HG03064 (cell line): ENCODE measurements around the gene TRMT1L.
"Not testable (repeated sequence)": the region's sequence is repeated elsewhere in the genome, so short reads cannot be mapped to it uniquely, and the experiment has no call there.

Experiments used
- ATAC-seq: cut with Tn5 transposase; IDR thresholded peaks from one replicate; pipeline ENCODE4 v1.9.1; 2021; ENCODE audit warnings: low read depth; ENCODE audit not compliant: unreplicated experiment

TRMT1L gene, protein sequence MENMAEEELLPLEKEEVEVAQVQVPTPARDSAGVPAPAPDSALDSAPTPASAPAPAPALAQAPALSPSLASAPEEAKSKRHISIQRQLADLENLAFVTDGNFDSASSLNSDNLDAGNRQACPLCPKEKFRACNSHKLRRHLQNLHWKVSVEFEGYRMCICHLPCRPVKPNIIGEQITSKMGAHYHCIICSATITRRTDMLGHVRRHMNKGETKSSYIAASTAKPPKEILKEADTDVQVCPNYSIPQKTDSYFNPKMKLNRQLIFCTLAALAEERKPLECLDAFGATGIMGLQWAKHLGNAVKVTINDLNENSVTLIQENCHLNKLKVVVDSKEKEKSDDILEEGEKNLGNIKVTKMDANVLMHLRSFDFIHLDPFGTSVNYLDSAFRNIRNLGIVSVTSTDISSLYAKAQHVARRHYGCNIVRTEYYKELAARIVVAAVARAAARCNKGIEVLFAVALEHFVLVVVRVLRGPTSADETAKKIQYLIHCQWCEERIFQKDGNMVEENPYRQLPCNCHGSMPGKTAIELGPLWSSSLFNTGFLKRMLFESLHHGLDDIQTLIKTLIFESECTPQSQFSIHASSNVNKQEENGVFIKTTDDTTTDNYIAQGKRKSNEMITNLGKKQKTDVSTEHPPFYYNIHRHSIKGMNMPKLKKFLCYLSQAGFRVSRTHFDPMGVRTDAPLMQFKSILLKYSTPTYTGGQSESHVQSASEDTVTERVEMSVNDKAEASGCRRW

DNA sequence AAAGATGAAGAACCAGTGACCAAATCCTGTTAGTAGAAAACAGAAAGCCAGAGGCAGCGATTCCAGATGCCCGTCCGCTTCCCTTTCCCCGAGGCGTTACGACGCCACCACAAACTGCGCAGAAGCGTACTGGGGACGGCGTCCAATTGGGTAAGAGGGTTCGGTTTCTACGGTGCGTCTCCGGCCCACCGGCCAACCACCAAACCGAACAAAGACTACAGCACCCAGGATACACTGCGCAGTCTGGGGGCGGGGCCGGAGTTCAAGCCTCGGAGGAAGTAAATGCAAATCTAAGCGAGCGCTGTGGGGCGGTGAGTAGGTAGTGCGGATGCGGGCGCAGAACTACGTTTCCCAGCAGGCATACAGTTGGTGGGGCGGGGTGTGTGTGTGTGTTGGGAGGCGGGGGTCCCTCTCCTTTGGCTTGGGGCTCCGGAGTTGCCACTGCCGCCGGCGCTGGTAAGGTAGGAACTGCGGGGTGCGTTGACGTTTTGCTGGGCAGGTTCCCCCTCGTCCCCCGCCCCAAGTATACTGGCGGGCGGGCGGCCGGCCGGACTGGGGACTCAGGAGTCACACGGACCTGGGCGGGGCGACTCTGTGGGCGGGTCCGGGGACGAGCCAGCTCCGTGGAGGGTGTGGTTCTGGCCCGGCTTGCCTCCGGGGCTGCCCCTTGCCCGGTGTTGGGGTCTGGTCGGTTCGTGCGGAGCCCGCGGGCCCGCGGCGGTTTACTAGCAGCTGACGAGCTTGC, at the start of gene TRMT1L, which contains the start of gene SWT1:
TRMT1L (minus strand) TSS at position 100 of the 745 bp plus-strand sequence. CDS start 241 bp downstream, outside the sequence.
SWT1 (plus strand) TSS at position 314 of the 745 bp plus-strand sequence. CDS start 3,675 bp downstream, outside the sequence.
- peak; percentile 91 for ATAC-seq

DNA sequence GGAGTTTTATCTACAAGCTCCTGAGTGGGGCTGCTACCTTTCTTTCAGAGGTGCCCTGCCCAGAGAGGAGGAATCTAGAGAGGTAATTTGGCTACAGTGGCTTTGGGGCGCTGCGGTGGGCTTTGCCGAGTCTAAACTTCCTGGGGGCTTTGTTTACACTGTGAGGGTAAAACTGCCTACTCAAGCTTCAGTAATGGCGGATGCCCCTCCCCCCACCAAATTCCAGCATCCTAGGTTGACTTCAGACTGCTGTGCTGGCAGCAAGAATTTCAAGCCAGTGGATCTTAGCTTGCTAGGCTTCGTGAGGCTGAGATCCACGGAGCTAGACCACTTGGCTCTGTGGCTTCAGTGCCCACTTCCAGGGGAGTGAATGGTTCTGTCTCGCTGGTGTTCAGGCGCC, 44.1 kb upstream of the TRMT1L start:
- no peak for ATAC-seq

DNA sequence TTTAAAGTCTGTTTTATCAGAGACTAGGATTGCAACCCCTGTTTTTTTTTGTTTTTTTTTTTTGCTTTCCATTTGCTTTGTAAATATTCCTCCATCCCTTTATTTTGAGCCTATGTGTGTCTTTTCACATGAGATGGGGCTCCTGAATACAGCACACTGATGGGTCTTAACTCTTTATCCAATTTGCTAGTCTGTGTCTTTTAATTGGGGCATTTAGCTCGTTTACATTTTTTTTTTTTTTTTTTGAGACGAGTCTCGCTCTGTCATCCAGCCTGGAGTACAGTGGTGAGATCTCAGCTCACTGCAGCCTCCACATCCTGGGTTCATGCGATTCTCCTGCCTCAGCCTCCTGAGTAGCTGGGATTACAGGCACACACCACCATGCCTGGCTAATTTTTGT, 42.0 kb upstream of the TRMT1L start:
- not testable (repeated sequence) for ATAC-seq

DNA sequence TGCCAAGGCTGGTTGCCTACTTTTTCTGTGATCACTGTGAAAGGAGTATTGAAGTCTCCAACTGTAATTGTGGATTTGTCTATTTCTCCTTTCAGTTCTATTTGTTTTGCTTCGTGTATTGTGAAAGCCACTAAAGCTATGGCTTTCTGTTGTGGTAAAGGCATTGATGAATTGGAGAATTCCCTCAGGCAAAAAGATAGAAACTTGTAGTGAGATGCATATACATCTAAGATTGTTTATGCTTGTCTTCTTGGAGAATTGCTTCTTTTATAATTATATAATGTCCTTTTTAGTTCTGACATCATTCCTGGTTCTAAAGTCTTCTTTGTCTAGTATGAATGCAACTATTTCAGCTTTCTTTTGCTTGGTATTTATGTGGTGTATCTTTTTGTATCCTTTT, 37.0 kb upstream of the TRMT1L start:
- ATAC-seq: no peak

DNA sequence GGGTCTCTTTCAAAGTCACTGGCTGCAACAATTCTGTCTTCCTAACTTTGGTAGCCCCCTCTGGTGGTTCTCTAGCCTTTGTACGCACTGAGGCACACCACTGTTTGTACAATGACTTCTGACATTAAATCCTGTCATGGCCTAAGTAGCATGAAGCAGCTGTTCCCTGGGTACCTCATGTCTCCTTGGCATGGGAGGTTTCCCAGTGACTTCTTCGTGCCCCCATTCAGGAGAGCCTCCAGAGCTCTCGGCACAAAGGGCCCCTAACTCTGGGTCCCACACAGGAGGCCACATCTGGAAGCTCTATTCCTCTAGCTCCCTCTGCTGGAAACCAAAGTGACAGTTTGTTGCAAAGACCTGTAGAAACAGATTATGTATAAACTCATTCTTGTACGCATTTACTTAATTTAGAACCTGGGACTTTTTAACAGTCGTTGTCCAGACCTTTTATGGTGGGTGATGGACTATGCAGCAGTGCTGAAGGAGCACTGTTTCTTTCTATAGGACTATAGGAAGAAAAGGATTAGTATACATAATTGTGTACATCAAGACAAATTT, 13.6 kb upstream of the TRMT1L start:
- peak; percentile 84 for ATAC-seq

DNA sequence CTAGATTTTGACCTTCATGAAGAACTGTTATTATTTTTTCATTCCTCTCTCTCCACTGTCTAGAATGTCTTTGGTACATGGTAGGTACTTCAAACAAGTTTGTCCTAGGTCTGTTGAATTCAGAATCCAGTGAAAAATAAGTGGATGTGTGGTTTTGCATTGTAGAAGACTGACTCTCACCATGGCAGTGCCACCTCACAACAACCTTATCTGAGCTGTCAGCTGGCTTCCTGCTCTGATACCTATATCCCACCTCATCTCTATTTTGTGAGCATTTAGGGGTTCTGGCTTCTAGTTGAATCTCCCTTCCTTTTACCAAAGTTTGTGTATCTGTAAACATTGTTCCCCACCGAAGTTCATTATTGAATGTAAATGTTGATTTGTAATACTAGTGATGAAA, 9.4 kb upstream of the TRMT1L start:
- no peak for ATAC-seq

DNA sequence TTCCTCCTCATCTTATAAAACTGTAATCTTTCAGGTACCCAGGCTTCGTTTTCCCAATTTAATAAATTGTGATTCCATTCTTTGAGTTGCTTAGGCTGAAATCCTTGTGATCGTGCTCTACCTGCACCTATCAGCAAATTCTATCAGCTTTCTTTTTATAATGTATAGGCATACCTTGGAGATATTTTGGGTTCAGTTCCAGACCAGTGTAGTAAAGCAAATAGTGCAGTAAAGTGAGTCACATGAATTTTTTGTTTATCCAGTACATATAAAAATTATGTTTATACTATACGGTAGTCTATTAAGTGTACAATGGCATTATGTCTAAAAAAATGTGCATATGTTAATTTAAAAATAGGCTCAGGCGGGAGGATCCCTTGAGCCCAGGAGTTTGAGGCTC, 5.7 kb upstream of the TRMT1L start:
- ATAC-seq: no peak

DNA sequence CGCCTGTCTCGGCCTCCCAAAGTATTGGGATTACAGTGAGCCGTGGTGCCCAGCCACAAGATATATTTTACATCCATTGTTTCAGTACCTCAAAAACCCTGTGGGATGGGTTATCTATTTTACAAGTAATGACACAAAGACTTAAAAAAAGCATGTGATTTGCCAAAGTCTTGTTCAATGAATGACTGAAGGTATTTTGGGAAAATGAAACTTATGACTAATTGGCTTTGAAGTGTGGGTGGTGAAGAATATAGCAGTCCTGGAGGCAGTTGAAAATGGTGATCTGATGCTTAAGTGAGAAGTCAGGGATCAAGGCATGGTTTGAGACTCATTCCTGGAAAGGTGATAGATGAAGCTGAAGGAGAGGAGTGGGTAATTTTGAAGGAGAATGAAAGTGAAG, 3.2 kb upstream of the TRMT1L start:
- ATAC-seq: no peak

DNA sequence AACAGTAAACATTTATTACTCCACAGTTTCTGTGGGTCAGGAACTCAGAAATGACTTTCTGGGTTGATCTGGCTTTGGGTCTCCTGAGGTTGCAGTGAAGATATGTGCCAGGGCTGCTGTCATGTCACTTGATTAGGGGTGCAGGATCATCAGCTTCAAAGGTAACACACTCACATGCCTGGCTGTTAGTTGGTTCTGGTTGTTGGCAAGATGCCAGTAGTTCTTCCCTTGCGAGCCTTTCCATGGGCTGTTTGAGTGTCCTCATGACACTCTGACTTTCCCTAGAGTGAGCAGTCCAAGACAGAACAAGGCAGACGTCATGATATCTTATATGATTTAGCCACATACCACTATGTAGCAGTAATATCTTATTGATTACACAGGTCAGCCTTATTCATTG, 2.0 kb upstream of the TRMT1L start:
- no peak for ATAC-seq

DNA sequence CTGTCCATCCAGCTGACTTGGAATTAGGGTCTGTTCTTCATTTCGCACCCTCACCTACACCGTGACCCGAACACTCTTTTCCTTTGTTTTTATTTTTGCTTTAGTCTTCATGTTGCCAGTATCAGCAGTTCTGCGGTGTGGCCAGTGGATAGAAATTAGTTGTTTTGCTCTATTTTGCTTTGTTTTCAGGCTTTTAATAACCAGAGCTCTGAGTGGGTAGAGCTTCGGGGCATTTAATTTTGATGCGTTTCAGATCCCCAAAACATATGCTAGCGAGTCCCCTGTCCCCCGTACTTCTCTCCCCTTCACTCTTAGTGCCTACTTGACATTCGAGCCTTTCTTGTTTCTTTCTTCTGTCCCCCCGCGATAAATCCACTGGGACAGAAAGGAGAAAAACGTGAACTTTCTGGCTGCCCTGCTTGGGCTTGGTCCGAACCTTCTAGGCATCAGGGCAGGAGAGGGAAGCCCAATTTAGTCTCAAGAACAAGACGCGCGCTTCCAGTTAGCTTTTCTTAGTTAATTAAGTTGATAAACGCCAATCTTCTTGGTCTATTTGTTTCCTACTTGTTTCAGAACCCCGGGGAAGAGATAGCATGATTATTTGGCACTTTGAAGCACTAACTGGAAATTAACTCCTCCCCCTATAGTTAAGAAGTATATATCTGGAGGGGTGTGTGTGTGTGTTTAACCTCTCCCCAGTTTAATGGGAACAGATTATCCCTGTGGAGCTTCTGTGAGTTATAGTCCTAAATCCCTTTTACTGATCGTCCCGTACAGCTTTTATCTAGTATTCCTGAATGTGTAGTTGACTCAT, 1.1 kb upstream of the TRMT1L start:
- no peak for ATAC-seq

DNA sequence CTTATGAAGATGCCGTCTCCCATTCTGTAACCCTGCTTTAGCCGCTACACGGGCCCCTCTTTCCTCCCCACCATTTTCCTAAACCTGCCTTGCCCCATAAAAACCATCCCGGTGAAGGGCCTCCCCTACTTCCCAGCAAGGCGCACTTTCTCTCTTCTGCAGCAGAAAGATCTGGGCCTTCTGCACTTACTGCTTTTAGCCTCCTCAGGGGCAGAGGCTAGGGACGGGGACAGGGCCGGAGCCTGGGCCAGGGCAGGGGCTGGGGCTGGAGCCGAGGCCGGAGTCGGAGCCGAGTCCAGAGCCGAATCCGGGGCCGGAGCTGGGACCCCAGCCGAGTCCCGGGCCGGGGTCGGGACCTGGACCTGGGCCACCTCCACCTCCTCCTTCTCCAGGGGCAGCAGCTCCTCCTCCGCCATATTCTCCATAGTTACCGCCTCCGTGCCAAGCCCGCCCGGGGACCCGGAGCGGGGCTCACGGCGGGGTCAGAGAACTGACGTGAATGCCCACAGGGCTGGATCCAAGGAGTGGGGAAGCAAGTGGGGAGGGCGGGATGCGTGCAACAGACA, 382 bp downstream of the TRMT1L start:
- ATAC-seq: peak; percentile 28

DNA sequence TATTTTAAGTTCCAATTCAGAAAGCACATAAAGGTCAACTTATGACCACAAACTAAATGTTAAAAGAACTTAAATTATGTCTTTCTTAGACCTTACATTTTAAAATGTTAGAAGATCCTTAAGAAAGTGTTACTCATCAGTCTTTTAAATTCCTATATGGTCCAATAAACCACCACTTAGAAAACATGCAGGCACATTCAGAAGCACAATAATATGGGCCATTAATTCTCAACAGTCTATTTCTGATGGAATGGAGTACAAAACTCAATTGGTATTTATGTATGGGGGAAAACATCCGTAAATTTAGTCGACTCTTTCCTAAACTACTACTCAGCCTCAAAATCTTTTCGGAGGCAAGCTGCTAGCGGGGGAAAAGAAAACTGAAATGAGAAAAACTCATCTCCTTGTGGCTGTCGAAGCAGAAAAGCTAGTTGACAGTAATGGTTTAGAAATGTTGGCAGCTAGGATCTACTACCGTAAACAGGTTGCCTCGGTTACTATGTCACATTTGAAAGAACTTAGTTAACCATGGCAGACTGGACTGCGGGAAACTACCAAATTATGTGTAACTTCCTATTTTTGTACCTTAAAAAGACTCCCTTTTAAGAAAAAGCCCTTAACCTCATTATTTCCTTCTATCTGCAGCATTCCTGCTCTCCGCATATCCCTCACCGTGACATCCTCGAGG, 1.0 kb downstream of the TRMT1L start:
- no peak for ATAC-seq

DNA sequence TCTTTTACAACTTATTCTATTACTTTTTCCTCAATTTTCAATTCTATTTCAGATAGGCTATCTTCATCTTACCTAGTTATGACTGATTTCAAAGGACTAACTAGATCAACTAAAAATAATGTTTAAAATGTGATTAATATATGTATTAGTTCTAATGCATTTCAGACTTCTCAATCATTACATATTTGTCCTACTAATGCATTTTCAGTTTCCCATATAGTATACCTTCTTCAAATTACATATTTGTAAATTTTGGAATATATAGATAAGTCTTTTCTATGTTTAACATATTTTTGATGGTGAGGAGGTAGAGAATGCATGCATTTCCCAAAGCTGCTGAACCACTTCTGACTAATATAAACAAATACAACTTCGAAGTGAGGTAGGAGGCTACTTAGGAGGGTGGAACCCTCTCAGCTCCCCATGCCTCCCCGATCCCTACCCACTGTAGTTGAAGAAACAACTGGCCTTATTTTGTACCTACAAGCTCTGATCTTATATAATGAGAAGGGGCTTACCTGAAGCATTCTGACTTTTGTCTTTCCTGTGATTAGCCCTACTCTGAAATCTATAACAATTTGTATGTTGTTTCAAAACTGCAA, 1.7 kb downstream of the TRMT1L start:
- no peak for ATAC-seq

DNA sequence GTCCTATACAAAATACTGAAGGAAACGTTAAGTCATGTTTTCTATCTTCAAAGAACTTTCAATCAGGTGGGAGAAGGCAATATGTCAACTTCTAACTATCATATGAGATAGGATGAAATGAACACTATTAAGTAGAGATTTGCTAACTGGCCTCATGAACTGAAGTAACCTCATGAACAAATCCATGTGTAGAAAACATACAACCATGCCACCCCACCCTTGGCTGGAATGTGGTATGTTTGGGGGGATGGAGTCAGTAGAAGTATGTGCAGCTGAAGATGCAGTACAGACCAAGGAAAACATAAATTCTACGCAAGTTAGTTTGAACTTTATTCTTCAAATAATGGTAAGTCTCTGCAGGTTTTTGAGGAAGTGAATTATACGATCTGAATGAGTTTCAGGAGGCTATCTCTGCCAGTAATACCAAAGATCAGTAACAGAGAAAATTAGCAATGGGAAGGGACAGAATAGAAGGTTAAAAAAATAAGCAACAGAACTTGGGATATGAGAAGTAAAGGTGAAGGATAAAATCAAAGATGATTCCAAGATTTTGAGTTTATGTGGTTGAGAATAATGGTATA, 4.5 kb downstream of the TRMT1L start:
- ATAC-seq: no peak

DNA sequence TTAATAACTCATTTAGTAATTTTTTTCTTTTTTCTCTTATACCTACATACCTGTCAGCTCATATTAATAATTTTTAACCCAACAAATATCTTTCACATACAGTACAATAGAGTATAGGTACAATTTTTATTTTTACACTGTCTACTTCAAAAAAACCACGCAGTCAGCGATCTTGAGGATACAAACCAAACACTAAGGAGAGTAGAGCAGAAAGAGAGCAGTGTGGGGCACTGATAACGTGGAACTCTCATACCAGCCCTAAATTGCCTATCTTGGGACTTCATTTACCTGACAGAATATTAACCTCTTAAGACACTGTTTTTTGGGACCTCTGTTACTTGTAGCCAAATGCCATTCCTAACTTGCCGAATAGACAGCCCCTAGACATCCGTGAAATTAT, 5.5 kb downstream of the TRMT1L start:
- no peak for ATAC-seq

DNA sequence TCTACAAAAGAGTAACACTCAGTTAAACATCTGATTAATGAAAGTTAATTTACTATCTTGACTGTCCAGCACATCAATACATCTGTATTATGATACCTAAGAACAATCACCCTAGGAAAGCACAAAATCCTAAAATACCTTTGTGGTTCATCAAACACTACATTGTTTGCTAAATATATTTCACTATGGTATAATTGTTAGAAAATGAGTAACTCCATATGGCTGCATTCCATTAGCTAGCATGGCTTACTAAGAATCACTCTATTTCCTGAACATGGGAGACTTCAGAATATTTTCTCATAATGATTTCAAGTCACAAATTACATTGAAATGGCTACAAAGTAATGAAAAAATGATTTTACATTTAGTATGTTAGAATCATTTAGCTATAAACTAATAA, 12.5 kb downstream of the TRMT1L start:
- no peak for ATAC-seq

DNA sequence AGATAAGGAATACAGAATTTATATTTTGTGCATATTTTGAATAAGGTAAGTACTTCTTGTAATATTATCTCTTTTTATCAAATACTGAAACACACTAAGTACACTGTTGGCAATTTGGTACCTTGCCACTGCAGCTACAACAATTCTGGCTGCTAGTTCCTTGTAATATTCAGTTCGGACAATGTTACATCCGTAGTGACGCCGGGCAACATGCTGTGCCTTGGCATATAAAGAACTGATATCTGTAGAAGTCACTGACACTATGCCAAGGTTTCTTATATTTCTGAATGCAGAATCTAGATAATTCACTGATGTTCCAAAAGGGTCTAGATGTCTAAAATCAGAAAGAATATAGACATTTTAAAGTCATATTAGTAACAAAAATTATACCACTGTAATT, 17.5 kb downstream of the TRMT1L start:
- ATAC-seq: no peak

DNA sequence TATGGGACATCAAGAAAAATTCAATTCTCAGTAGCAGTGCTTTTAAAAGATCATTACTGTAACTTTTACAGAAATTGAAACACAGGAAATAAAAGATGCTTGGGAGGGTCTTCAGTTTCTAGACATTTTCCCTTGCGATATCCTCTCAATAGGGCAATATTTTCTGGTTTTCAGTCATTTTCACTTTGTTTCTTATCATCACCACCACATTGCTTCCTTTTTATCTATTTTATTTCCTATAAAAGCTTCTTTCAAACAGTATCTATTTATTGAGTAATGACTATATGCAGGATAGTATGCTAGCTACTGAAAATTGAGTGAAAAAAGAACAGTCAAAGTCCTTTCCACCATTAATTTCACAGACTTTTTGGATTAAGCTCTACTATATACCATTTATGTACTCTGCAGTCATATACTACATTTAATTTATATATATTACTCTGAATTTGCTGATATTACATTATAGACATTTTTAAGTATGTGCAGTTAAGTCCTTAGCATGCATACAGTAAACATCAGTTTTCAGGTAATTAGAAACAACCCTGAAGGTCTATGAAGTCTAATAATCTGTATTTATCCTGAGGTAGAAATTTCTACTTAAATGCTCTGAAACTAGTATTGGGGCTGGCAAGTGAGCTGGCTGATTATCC, 18.7 kb downstream of the TRMT1L start:
- no peak for ATAC-seq
